GM19452 (cell line): ENCODE results near the gene MDM1.
A peak's percentile ranks its signal among the peaks of the same experiment; 100 is the strongest.

ENCODE experiments used
- ATAC-seq: cut with Tn5 transposase; IDR thresholded peaks from one replicate; pipeline ENCODE4 v1.9.1; 2021; ENCODE audit not compliant: unreplicated experiment

MDM1 gene

GRCh38 chr12:68331869-68332727 lies at the start of gene MDM1:
Gene MDM1, minus strand, starts transcription at chr12:68332362. Its CDS starts 117 bp downstream, at chr12:68332245.
- peak; percentile 99 for ATAC-seq

GRCh38 chr12:68381476-68382219 lies 49.5 kb upstream of the MDM1 start:
- ATAC-seq, result no peak

GRCh38 chr12:68378872-68379606 lies 46.9 kb upstream of the MDM1 start:
- no peak for ATAC-seq

- ATAC-seq, result no peak
These were observed 45.7 kb upstream of the MDM1 start for GRCh38 chr12:68377881-68378280.

GRCh38 chr12:68376901-68377300 lies 44.7 kb upstream of the MDM1 start:
- no peak for ATAC-seq

- ATAC-seq, result no peak
These were observed 43.9 kb upstream of the MDM1 start for GRCh38 chr12:68375756-68376695.

- ATAC-seq, result peak; percentile 98
These were observed 42.3 kb upstream of the MDM1 start for GRCh38 chr12:68374307-68374982.

- ATAC-seq, result no peak
These were observed 38.5 kb upstream of the MDM1 start for GRCh38 chr12:68370667-68371066.

- ATAC-seq, result no peak
These were observed 37.9 kb upstream of the MDM1 start for GRCh38 chr12:68370006-68370590.

GRCh38 chr12:68368327-68368726 lies 36.2 kb upstream of the MDM1 start:
- no peak for ATAC-seq

- no peak for ATAC-seq
These were observed 35.7 kb upstream of the MDM1 start for GRCh38 chr12:68367903-68368302.

GRCh38 chr12:68367116-68367515 lies 35.0 kb upstream of the MDM1 start:
- ATAC-seq, result no peak

- peak; percentile 81 for ATAC-seq
These were observed 32.9 kb upstream of the MDM1 start for GRCh38 chr12:68364893-68365725.

GRCh38 chr12:68364328-68364727 lies 32.2 kb upstream of the MDM1 start:
- ATAC-seq, result no peak

- no peak for ATAC-seq
These were observed 29.8 kb upstream of the MDM1 start for GRCh38 chr12:68361953-68362352.

GRCh38 chr12:68359674-68360073 lies 27.5 kb upstream of the MDM1 start:
- ATAC-seq, result peak; percentile 9

GRCh38 chr12:68358532-68359485 lies 26.6 kb upstream of the MDM1 start:
- ATAC-seq, result peak; percentile 80
